NT2/D1 (cell line): Measurements from ENCODE around the gene DHRS7B.
A peak's percentile ranks its signal among the peaks of the same experiment; 100 is the strongest.
"Not testable (repeated sequence)": the region's sequence is repeated elsewhere in the genome, so short reads cannot be mapped to it uniquely, and the experiment has no call there.

ENCODE experiments used
- DNase-seq: peaks from one replicate; pipeline ENCODE4 v3.0.0-alpha.2; 2011; ENCODE audit warnings: low read depth, low spot score
- H3K27me3 ChIP-seq: 2 replicates; pipeline ENCODE4 v1.6.0; 2011; ENCODE audit warnings: mild to moderate bottlenecking; ENCODE audit not compliant: insufficient read length, insufficient read depth
- H3K36me3 ChIP-seq: 2 replicates; pipeline ENCODE4 v1.6.1; 2011; ENCODE audit warnings: mild to moderate bottlenecking, low read length, mixed read lengths; ENCODE audit not compliant: insufficient read depth, insufficient read length
- H3K4me1 ChIP-seq: 2 replicates; pipeline ENCODE4 v1.5.1; 2011; ENCODE audit not compliant: insufficient read depth, insufficient read length
- H3K4me3 ChIP-seq: 2 replicates; pipeline ENCODE4 v1.5.1; 2011; ENCODE audit warnings: low read depth; ENCODE audit not compliant: insufficient read length
- H3K9ac ChIP-seq: 2 replicates; pipeline ENCODE4 v1.6.0; 2011; ENCODE audit warnings: low read depth; ENCODE audit not compliant: insufficient read length
- H3K9me3 ChIP-seq: 2 replicates; pipeline ENCODE4 v1.5.1; 2011; ENCODE audit warnings: mild to moderate bottlenecking, low read length; ENCODE audit not compliant: insufficient read depth
- SUZ12 ChIP-seq: IDR thresholded peaks from 2 replicates; pipeline ENCODE4 v1.6.1; 2011; ENCODE audit not compliant: insufficient read length, insufficient read depth; ENCODE audit errors: extremely low read depth
- YY1 ChIP-seq: IDR thresholded peaks from 2 replicates; pipeline ENCODE4 v1.6.1; 2011; ENCODE audit not compliant: insufficient read length, insufficient read depth
- ZNF274 ChIP-seq: IDR thresholded peaks from 2 replicates; pipeline ENCODE4 v1.6.1; 2011; ENCODE audit warnings: mild to moderate bottlenecking, low read depth, low read length

DHRS7B gene

GRCh38 chr17:21223086-21223485, 96.3 kb downstream of the DHRS7B start:
- Histone ChIP-seq H3K4me3 (no peak overlapping the region), H3K27me3 (no peaks in the 10 kb centered on the region), H3K4me1 (no peaks in the 10 kb centered on the region), H3K36me3 (peaks cover 18% of the 10 kb centered on the region), H3K9ac (no peak overlapping the region), H3K9me3 (peaks cover 13% of the 10 kb centered on the region; the same call in 1 of the 2 replicates)
- TF ChIP-seq ZNF274 (no peak), YY1 (no peak), SUZ12 (no peak)
- no peak for DNase-seq

- not testable (repeated sequence) for H3K36me3 ChIP-seq, DNase-seq, H3K4me3 ChIP-seq, H3K9ac ChIP-seq, H3K4me1 ChIP-seq, H3K9me3 ChIP-seq, H3K27me3 ChIP-seq
Measured at GRCh38 chr17:21227277-21227676, 100.5 kb downstream of the DHRS7B start.

GRCh38 chr17:21228111-21228510, 101.3 kb downstream of the DHRS7B start:
- no peaks in the 10 kb centered on the region for H3K27me3 ChIP-seq
- no peak overlapping the region for H3K4me3 ChIP-seq
- no peak overlapping the region for H3K9ac ChIP-seq
- H3K9me3 ChIP-seq, result no peaks in the 10 kb centered on the region
- no peak for DNase-seq
- no peaks in the 10 kb centered on the region for H3K36me3 ChIP-seq
- TF ChIP-seq ZNF274, result no peak
- TF ChIP-seq YY1, result no peak
- no peak for TF ChIP-seq SUZ12
- no peaks in the 10 kb centered on the region for H3K4me1 ChIP-seq

GRCh38 chr17:21228845-21229244, 102.1 kb downstream of the DHRS7B start:
- H3K9me3 ChIP-seq, result no peaks in the 10 kb centered on the region
- TF ChIP-seq SUZ12 (no peak), YY1 (no peak), ZNF274 (no peak)

GRCh38 chr17:21231533-21231932, 104.8 kb downstream of the DHRS7B start:
- TF ChIP-seq ZNF274 (no peak), SUZ12 (no peak), YY1 (no peak)
- no peaks in the 10 kb centered on the region for H3K27me3 ChIP-seq
- no peak overlapping the region for H3K9ac ChIP-seq
- H3K4me3 ChIP-seq, result no peak overlapping the region
- no peaks in the 10 kb centered on the region for H3K36me3 ChIP-seq
- H3K9me3 ChIP-seq, result no peaks in the 10 kb centered on the region
- DNase-seq, result no peak
- no peaks in the 10 kb centered on the region for H3K4me1 ChIP-seq

More at GRCh38 chr17:21228845-21229244, 102.1 kb downstream of the DHRS7B start:
- no peak for DNase-seq
- Histone ChIP-seq H3K4me3 (no peak overlapping the region), H3K27me3 (no peaks in the 10 kb centered on the region), H3K9ac (peak overlapping the region; percentile 21), H3K4me1 (no peaks in the 10 kb centered on the region), H3K36me3 (no peaks in the 10 kb centered on the region)

GRCh38 chr17:21232033-21232749, 105.4 kb downstream of the DHRS7B start:
- Histone ChIP-seq H3K27me3 (no peaks in the 10 kb centered on the region), H3K4me1 (no peaks in the 10 kb centered on the region), H3K36me3 (no peaks in the 10 kb centered on the region), H3K4me3 (no peak overlapping the region), H3K9ac (no peak overlapping the region), H3K9me3 (no peaks in the 10 kb centered on the region)
- DNase-seq, result no peak
- no peak for TF ChIP-seq ZNF274

GRCh38 chr17:21233581-21234347, 107.0 kb downstream of the DHRS7B start:
- Histone ChIP-seq H3K27me3 (no peaks in the 10 kb centered on the region), H3K9me3 (no peaks in the 10 kb centered on the region), H3K9ac (no peak overlapping the region), H3K4me3 (no peak overlapping the region), H3K4me1 (no peaks in the 10 kb centered on the region), H3K36me3 (no peaks in the 10 kb centered on the region)
- no peak for DNase-seq
- TF ChIP-seq ZNF274, result no peak
- TF ChIP-seq SUZ12, result no peak
